H1 (cell line): Measurements from ENCODE around the gene SYK. TPM values are rescaled to one million over a fixed set of nuclear protein-coding genes. Genes with fewer than 3 reads are reported as not detected.

Experiments
- CTCF ChIP-seq, 3 experiments: IDR thresholded peaks; 1 replicate in 2 of 3; 2 replicates in 1 of 3; pipeline versions ENCODE4 v1.5.1 to v1.6.1; 2011; ENCODE audit warnings: low read length in 3 of 3, mild to moderate bottlenecking in 3 of 3, inconsistent platforms in 2 of 3, low read depth in 1 of 3, moderate library complexity in 1 of 3; ENCODE audit not compliant: insufficient read depth in 1 of 3; ENCODE audit errors: control extremely low read depth in 1 of 3
- SIN3A ChIP-seq, 2 experiments: IDR thresholded peaks in 1 of 2; conservative IDR thresholded peaks in 1 of 2; 2 replicates each; pipeline ENCODE4 v1.6.1; 2011 to 2012; ENCODE audit warnings: low read length in 2 of 2, improper control_type of control experiment in 1 of 2, low read depth in 1 of 2, mild to moderate bottlenecking in 1 of 2
- polyA plus RNA-seq, 7 experiments: library from polyadenylated mRNA; depleted of rRNA in 3 of 7; stranded (reverse) in 5 of 7; unstranded in 2 of 7; fragments of >200 nt in 5 of 7; fragments of 200-250 nt in 2 of 7; gene quantifications; 1 replicate in 5 of 7; 2 replicates in 1 of 7; 4 replicates in 1 of 7; pipeline versions ENCODE4 v1.2.1 to v1.2.3, GENCODE V29; 2011 to 2013; ENCODE audit warnings: missing spikeins in 2 of 7, mixed read lengths in 2 of 7
- total RNA-seq: library from RNA; stranded (reverse); fragmentation: NEBNext Ultra II Directional; extraction: Animal tissue kit (Norgen Biotek cat#: 25700); gene quantifications from 2 replicates; pipeline ENCODE4 v1.2.1, GENCODE V29; 2021

SYK gene
- total and polyA plus RNA-seq, 2 of the 8 experiments (the other 6 are each of a cell fraction or from before 2014, with no cell fraction given) = 1.5 to 4.4 TPM

GRCh38 chr9:90945336-90945735 lies 143.7 kb downstream of the SYK start (continued):
- TF ChIP-seq CTCF (IDR thresholded peaks at IDR 0.05; ENCODE audit: control extremely low read depth in 1 of 3, insufficient read depth in 1 of 3, low read depth in 1 of 3, low read length in 3 of 3) (no peak), SIN3A (conservative IDR thresholded peaks at IDR 0.05 in 1 of 2, IDR thresholded peaks at IDR 0.05 in 1 of 2; ENCODE audit: low read depth in 1 of 2, low read length in 2 of 2) (no peak)
